ENCODE data around the gene MYO3B.

GRCh38 chr2:170314744-170315447 lies 136.9 kb downstream of the MYO3B start:
- TF ChIP-seq PAX5 (IDR thresholded peaks at IDR 0.05; ENCODE audit: insufficient read depth, low read length, severe bottlenecking) (no peak), POLR2A (IDR thresholded peaks at IDR 0.05; ENCODE audit: low read depth, low read length) (no peak), POLR2AphosphoS5 (IDR thresholded peaks at IDR 0.05; ENCODE audit: low read depth, low read length) (no peak)

Measured in GM12891 (cell line).